Body of pancreas (tissue), 4 donors: ENCODE data around the gene EPHA4. TPM values are rescaled to one million over a fixed set of nuclear protein-coding genes. Genes with fewer than 3 reads are reported as not detected.

Experiments used
- ATAC-seq: fragments of 150-250 bp; one replicate; pipeline ENCODE4 v1.9.1; 2016
- DNase-seq, 4 donors: peaks; one replicate each; pipeline ENCODE4 v3.0.0-alpha.2; 2019
- H3K27ac ChIP-seq, 4 donors: fragments of 200-600 bp; sonication (generic); 1 replicate in 3 of 4; 2 replicates in 1 of 4; pipeline versions ENCODE4 v1.5.1 to v1.6.1; 2016 to 2019; ENCODE audit warnings: mild to moderate bottlenecking in 1 of 4, mixed read lengths in 1 of 4, moderate library complexity in 1 of 4
- H3K27me3 ChIP-seq, 2 donors: fragments of 200-600 bp; sonication (generic); one replicate each; pipeline ENCODE4 v1.6.0; 2016; ENCODE audit warnings: mild to moderate bottlenecking in 1 of 2
- H3K36me3 ChIP-seq, 2 donors: fragments of 200-600 bp; sonication (generic); replicated peaks in 1 of 2; 2 replicates each; pipeline ENCODE4 v1.5.1; 2016; ENCODE audit warnings: low read depth in 2 of 2; ENCODE audit not compliant: insufficient read depth in 1 of 2
- H3K4me1 ChIP-seq: fragments of 200-600 bp; sonication (generic); one replicate; pipeline ENCODE4 v1.6.0; 2016
- H3K4me3 ChIP-seq, 2 donors: fragments of 200-600 bp; sonication (generic); 1 replicate in 1 of 2; 2 replicates in 1 of 2; pipeline ENCODE4 v1.5.1; 2016 to 2019
- H3K9me3 ChIP-seq, 3 donors: fragments of 200-600 bp; sonication (generic); 1 replicate in 2 of 3; 2 replicates in 1 of 3; pipeline ENCODE4 v1.5.1; 2016
- CTCF ChIP-seq, 7 experiments: fragments of 450-650 bp in 4 of 7; fragments of 200-600 bp in 3 of 7; sonication (generic) in 3 of 7; IDR thresholded peaks; one replicate each; pipeline ENCODE4 v1.5.1; 2016 to 2019; ENCODE audit warnings: antibody characterized with exemption in 7 of 7
- POLR2A ChIP-seq, 3 donors: fragments of 450-650 bp; IDR thresholded peaks; one replicate each; pipeline ENCODE4 v1.6.1; 2016; ENCODE audit warnings: antibody characterized with exemption in 3 of 3, mild to moderate bottlenecking in 2 of 3
- WGBS, 2 donors: methylation state at CpG; one replicate each; pipeline ENCODE4 v1.1.5; 2017; 5-methylcytosine and 5-hydroxymethylcytosine counted together
- intact Hi-C: fragments of 100-400 bp; cut with DNase I; formaldehyde crosslinking; loops from one replicate; pipeline ENCODE4 v1.15.1; 2023
- total RNA-seq, 2 donors: library from RNA; depleted of rRNA; stranded (reverse); fragments of >200 nt; gene quantifications; one replicate each; pipeline ENCODE4 v1.1.0, GENCODE V29; 2016

Gene EPHA4
- total RNA-seq, 2 donors from 2014 or later: 4.0 to 5.2 TPM

GRCh38 chr2:221455214-221455613, 116.9 kb downstream of the EPHA4 start:
- Histone ChIP-seq H3K4me3 (no peak overlapping the region), H3K27ac (no peak overlapping the region), H3K9me3 (no peaks in the 10 kb centered on the region), H3K27me3 (no peaks in the 10 kb centered on the region), H3K4me1 (no peaks in the 10 kb centered on the region), H3K36me3 (no peaks in the 10 kb centered on the region)
- no peak for DNase-seq
- TF ChIP-seq POLR2A (IDR thresholded peaks at IDR 0.05) (no peak), CTCF (IDR thresholded peaks at IDR 0.05) (no peak)
- WGBS, 2 donors: 66 to 76% methylated on average over 6 of the region's 6 CpGs
- no peak for ATAC-seq
- intact Hi-C loops: no loop called here

GRCh38 chr2:221454459-221455105, 117.5 kb downstream of the EPHA4 start:
- H3K36me3 ChIP-seq: no peaks in the 10 kb centered on the region
- H3K4me3 ChIP-seq: no peak overlapping the region
- ATAC-seq: no peak
- H3K9me3 ChIP-seq: no peaks in the 10 kb centered on the region
- no peak for DNase-seq
- intact Hi-C loops: no loop called here
- H3K4me1 ChIP-seq: no peaks in the 10 kb centered on the region
- WGBS, 2 donors: 75 to 88% methylated on average over 3 of the region's 3 CpGs
- TF ChIP-seq CTCF (IDR thresholded peaks at IDR 0.05): no peak
- H3K27me3 ChIP-seq: no peaks in the 10 kb centered on the region
- no peak overlapping the region for H3K27ac ChIP-seq

GRCh38 chr2:221451862-221452788, 120.0 kb downstream of the EPHA4 start:
- H3K27ac ChIP-seq: no peak overlapping the region
- no peak overlapping the region for H3K4me3 ChIP-seq
- no peaks in the 10 kb centered on the region for H3K27me3 ChIP-seq
- DNase-seq (no peak), ATAC-seq (no peak)
- 51 to 56% methylated on average over 13 of the region's 13 CpGs for WGBS, 2 donors
- H3K9me3 ChIP-seq: no peaks in the 10 kb centered on the region
- TF ChIP-seq CTCF (IDR thresholded peaks at IDR 0.05) (no peak), POLR2A (IDR thresholded peaks at IDR 0.05) (no peak)
- H3K36me3 ChIP-seq: no peaks in the 10 kb centered on the region
- intact Hi-C loops: no loop called here
- no peaks in the 10 kb centered on the region for H3K4me1 ChIP-seq

GRCh38 chr2:221450280-221450679, 121.8 kb downstream of the EPHA4 start:
- Histone ChIP-seq H3K4me3 (no peak overlapping the region), H3K27me3 (no peaks in the 10 kb centered on the region), H3K27ac (no peak overlapping the region), H3K36me3 (no peaks in the 10 kb centered on the region), H3K9me3 (no peaks in the 10 kb centered on the region), H3K4me1 (no peaks in the 10 kb centered on the region)
- WGBS, 2 donors: 49 to 69% methylated on average over 1 of the region's 1 CpG
- no peak for DNase-seq
- ATAC-seq: no peak
- intact Hi-C loops: no loop called here
- TF ChIP-seq POLR2A (IDR thresholded peaks at IDR 0.05) (no peak), CTCF (IDR thresholded peaks at IDR 0.05) (no peak)
